Stimulated activated CD4-positive, alpha-beta T cell treated with anti-CD3 and anti-CD28 coated beads, Interleukin-4, amount 100 ng/mL, for 1 hour (primary cell): ENCODE measurements around the gene TNFAIP2.
"Not testable (repeated sequence)": the region's sequence is repeated elsewhere in the genome, so short reads cannot be mapped to it uniquely, and the experiment has no call there.

Experiments
- DNase-seq: peaks from one replicate; pipeline ENCODE4 v3.0.0-alpha.2; 2020

The TNFAIP2 gene

GRCh38 chr14:103157969-103158368 is 34.7 kb downstream of the TNFAIP2 start:
- DNase-seq: no peak

DNA sequence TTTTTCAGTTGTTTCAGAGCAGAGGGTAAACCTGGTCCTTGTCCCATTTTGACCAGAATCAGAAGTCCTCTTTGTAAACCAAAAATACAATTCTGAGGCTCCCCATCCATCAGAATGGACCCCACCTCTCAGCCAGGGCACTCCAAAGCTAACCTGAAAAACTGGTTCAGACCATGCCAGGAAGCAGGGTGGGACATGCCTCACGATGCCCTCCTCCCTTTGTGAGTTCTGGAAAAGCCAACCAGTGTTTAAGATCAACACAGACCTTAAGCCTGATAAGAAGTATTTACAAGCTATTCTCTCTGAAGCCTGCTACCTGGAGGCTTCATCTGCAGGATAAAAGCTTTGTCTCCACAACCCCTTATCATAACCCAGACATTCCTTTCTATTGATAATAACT is 35.4 kb downstream of the TNFAIP2 start:
- no peak for DNase-seq

DNA sequence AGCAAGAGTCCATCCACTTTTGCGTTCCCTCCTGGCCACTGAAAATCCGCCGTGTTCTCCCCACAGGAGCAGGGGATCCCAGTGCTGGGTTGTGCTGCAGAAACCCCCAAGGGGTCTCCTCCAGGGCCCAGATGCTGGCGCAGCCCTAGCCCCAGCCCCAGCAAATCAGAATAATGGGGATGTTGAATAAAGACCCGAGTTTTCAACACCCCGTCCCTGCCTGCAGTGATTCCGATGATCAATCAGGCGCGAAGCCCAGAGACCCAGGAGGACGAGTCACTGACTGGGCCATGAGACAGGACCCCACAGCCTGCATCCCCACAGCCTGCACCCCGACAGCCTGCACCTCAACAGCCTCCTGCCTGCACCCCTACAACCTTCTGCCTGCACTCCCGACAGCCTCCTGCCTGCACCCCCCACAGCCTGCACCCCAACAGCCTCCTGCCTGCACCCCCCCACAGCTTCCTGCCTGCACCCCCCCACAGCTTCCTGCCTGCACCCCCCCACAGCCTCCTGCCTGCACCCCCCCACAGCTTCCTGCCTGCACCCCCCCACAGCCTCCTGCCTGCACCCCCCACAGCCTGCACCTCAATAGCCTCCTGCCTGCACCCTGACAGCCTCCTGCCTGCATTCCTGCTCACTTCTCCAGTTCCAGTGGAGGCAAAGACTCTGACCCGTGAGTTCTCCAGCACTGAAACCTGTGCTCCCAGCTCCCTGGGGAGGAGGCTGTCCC is 37.2 kb downstream of the TNFAIP2 start:
- no peak for DNase-seq

DNA sequence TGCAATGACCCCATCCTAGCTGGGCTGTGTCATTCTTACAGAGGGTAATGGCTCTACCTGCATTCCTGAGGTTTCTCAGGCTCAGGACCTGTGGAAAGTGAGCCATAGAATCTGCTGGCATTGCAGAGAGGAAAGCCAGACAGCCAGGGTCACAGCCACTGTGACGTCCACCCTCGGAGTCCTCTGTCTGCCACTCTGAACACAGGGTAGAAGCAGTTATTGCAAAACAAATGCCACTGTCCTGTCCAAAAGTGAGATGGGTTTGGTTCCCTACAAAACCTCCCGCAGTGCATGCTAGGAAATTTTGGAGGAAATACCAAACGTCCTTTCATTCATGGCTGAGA is 37.8 kb downstream of the TNFAIP2 start:
- no peak for DNase-seq

- no peak for DNase-seq
Observed at GRCh38 chr14:103163199-103163598, 39.9 kb downstream of the TNFAIP2 start.

GRCh38 chr14:103164006-103164405 is 40.7 kb downstream of the TNFAIP2 start:
- no peak for DNase-seq

GRCh38 chr14:103164779-103165178 is 41.5 kb downstream of the TNFAIP2 start:
- DNase-seq: no peak

- DNase-seq: no peak
Observed at GRCh38 chr14:103165323-103165722, 42.1 kb downstream of the TNFAIP2 start.

DNA sequence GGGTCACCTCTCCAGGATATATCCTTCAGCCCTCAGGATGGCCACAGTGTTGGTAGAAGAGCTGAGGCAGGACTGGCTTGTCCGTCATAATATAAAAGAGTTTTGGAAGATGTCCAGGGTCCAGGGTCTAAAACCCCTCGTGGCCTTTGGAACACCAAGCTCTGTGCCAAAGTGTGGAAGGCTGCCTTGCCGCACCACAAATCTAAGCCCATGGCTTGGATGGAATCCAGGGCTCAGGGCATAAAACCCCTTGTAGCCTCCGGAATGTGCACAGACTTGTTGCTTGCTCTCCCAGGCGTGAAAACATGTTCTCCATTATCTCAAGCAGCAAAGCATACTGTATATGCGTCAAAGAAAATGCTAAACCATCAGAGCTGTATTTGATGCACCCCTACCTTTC is 46.7 kb downstream of the TNFAIP2 start:
- DNase-seq: no peak

GRCh38 chr14:103171206-103171605 is 47.9 kb downstream of the TNFAIP2 start:
- not testable (repeated sequence) for DNase-seq

- no peak for DNase-seq
Observed at GRCh38 chr14:103172921-103173320, 49.7 kb downstream of the TNFAIP2 start.

DNA sequence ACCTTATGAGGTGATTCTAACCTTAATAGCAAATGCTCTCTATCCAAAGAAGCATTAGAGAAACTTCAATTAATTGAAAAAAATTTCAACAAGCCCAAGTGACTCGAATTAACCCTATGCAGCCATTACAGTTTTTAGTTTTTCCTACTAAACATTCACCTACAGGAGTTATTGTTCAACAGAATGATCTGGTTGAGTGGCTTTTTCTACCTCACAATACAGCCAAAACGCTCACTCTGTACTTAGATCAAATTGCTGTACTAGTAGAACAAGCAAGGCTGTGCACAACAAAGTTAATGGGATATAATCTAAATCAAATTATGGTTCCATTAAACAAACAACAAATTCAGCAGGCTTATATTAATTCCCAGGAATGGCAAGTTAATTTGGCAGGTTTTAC is 50.6 kb downstream of the TNFAIP2 start:
- DNase-seq: not testable (repeated sequence)

DNA sequence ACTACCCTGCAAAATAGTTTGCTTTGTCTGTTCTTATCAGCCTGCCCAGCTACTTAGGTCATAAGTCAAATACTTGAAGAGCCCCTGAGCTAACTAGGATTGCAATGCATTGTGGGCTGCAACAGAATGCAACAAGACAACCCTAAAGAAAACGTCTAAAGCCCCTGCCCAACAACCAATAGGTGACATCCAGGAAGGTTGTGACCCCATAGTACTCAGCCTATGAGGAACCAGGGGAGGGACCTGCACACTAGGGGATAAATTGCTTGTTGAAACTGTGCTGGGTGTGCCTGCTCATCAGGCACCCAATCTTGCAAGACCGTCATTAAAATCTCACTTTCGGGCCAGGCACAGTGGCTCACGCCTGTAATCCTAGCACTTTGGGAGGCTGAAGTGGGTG is 52.9 kb downstream of the TNFAIP2 start:
- DNase-seq: not testable (repeated sequence)

GRCh38 chr14:103177376-103177775 is 54.1 kb downstream of the TNFAIP2 start:
- DNase-seq: no peak

- no peak for DNase-seq
Observed at GRCh38 chr14:103178521-103178920, 55.3 kb downstream of the TNFAIP2 start.

GRCh38 chr14:103179094-103179493 is 55.8 kb downstream of the TNFAIP2 start:
- no peak for DNase-seq

GRCh38 chr14:103180331-103180730 is 57.1 kb downstream of the TNFAIP2 start:
- no peak for DNase-seq

DNA sequence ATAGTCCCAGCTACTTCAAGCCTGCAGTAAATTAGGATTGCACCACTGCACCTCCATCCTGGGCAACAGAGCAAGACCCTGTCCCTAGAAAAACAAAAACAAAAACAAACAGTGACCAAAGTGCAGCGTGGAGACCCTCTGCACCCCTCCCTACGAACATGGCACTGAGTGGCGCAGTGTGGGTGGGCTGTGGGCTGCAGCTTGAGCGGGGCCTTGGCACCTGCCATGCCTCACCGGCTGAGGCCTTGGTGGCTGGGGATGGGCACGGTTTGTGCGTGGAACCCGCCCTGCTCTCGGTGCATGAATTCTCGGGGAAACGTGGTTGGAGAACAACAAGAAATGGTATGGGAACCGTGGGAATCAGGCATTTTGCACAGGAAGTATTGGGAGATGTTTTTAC is 60.8 kb downstream of the TNFAIP2 start:
- DNase-seq: no peak

DNA sequence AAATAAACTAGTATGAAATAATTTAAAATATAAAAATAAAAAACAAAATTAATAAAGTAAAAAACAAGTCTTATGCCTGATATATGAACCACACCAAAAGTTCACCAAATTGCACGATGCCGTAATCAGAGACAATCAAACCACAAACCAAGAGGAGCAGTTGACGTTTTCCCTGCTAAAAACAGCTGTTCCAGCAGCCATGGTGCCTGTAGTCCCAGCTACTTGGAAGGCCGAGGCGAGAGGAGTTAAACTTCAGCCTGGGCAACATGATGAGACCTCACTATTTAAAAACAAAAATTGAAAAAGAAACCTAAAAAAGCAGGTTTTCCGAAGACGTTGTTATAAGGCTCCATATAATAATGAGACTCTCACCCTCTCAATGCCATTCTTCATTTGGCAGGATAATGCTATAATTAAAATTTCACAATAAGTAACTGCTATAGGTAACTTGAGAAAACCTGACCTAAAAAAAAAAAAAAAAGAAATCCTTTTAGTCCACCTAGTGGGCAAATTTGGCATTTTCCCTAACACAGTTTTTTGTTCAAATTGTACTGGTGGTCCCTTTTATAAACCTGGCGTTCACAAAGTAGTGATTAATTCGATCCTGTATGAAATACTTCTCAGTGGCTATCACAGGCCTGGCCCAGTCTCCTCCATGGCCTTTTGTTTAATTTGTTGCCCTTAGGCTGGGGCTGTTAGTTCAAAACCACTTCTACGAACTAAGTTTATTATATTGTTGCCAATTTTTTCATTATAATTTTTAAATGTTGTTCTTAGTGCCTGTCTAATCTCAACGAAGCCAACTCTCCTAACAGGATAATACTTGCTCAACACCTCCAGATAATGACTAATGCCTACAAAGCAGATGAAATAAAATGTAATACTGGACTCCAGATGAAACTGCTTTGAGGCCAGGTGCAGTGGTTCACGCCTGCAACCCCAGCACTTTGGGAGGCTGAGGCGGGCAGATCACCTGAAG is 62.1 kb downstream of the TNFAIP2 start:
- DNase-seq: no peak

DNA sequence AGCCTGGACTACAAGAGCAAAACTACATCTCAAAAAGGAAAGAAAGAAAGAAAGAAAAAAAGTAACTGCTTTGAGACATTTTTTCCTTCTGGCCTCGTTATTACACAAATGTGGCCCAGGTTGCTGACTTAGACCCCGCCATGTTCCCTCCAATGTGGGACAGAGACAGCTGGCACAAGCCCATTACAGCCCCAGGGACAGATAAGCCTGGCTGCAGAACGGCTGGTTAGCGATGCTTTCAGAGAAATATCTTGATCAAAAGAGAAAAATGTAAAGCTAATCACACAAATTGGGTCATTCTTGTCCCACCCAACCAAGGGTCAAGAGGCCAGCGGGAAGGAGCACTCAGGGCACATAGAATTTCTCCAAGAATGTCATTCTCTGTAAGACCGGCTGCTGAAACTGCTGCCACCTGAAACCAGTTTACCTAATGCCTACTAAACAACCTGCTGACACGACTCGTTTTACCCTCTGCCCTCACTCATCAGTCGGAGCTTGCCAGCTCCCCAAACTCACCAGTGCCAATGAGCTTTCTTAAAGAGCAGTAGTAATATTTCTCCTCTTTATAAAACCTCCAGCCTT is 63.1 kb downstream of the TNFAIP2 start:
- no peak for DNase-seq
